Tibial nerve (tissue), 3 donors: Measurements from ENCODE around the gene CFAP54.

Experiments used
- CTCF ChIP-seq, 5 experiments: fragments of 200-600 bp in 3 of 5; fragments of 450-650 bp in 2 of 5; sonication (generic) in 3 of 5; IDR thresholded peaks; one replicate each; pipeline ENCODE4 v1.5.1; 2016 to 2019; ENCODE audit warnings: antibody characterized with exemption in 5 of 5, mild to moderate bottlenecking in 3 of 5, moderate library complexity in 2 of 5
- POLR2A ChIP-seq, 2 donors: fragments of 450-650 bp; IDR thresholded peaks; one replicate each; pipeline ENCODE4 v1.6.1; 2017; ENCODE audit warnings: antibody characterized with exemption in 2 of 2, mild to moderate bottlenecking in 2 of 2, moderate library complexity in 2 of 2

GRCh38 chr12:96483116-96483515 is 6.3 kb upstream of the CFAP54 start:
- TF ChIP-seq CTCF (IDR thresholded peaks at IDR 0.05): no peak
- no peak for TF ChIP-seq POLR2A (IDR thresholded peaks at IDR 0.05)
